Fibroblast of mammary gland (primary cell): ENCODE data around the gene FOXA3.

Source experiments
- DNase-seq: peaks from one replicate; pipeline ENCODE4 v3.0.0-alpha.2; 2010; ENCODE audit warnings: low read depth
- H3K4me3 ChIP-seq: 2 replicates; pipeline ENCODE4 v1.5.1; 2011; ENCODE audit warnings: low read depth, mild to moderate bottlenecking, low read length, moderate library complexity; ENCODE audit not compliant: control insufficient read depth
- CTCF ChIP-seq: conservative IDR thresholded peaks from 2 replicates; pipeline ENCODE4 v1.5.1; 2011; ENCODE audit warnings: low read depth, low read length, inconsistent platforms; ENCODE audit not compliant: control insufficient read depth, insufficient read depth

Gene FOXA3

DNA sequence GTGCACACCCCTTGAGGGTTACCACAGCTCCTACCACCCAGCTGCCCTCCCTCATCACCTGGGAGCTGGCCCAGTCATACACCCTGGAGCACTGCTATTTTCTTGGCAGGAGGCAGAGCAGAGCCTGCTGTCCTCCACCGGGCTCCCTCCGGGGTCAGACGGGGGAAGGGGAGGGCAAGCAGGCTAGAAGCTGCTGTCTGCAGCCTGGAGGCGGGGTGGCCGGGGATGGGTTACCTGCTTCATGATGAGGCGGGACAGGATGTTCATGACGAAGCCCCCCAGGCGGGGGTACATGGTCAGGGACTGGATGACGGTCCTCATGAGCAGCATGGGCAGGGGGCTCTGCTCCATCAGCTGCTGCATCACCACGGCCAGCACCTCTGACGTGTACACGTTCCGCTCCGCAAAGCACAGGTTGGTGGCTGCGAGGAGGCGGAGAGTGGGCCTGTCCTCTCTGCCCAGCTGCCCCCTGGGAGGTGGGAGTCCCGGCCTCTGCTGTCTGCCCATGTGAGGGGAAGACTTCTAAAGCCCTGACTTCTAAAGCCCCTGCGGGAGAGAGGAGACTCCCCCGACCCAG, 46.3 kb upstream of the FOXA3 start:
- no peak for TF ChIP-seq CTCF
- no peak overlapping the region for H3K4me3 ChIP-seq
- no peak for DNase-seq

- DNase-seq = no peak
- no peak for TF ChIP-seq CTCF
- H3K4me3 ChIP-seq = no peak overlapping the region
These were observed 44.4 kb upstream of the FOXA3 start for GRCh38 chr19:45819769-45820168.

GRCh38 chr19:45820413-45821102, 43.6 kb upstream of the FOXA3 start:
- TF ChIP-seq CTCF = no peak
- no peak overlapping the region for H3K4me3 ChIP-seq

DNA sequence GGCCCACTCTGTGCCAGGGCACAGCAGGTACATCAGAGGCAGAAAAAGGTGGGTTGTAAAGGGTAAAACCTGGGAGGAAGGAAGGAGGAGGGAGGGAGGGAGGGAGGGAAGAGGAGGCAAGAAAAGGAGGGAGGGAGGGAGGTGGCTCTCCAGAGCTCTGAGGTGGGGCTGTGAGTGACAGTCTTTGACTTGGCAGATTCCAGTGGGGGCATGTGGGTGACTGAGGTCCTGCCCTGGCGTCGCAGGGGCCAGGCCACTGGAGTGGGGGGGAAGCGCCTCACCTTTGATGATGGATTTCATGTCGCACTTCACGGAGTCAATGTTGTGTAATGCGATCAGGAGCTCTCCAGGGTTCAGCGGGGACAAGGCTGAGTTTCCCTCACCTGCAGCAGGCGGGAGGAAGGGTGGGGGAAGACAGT, 43.0 kb upstream of the FOXA3 start:
- TF ChIP-seq CTCF = no peak
- no peak for DNase-seq

More at GRCh38 chr19:45820413-45821102, 43.6 kb upstream of the FOXA3 start:
- no peak for DNase-seq

DNA sequence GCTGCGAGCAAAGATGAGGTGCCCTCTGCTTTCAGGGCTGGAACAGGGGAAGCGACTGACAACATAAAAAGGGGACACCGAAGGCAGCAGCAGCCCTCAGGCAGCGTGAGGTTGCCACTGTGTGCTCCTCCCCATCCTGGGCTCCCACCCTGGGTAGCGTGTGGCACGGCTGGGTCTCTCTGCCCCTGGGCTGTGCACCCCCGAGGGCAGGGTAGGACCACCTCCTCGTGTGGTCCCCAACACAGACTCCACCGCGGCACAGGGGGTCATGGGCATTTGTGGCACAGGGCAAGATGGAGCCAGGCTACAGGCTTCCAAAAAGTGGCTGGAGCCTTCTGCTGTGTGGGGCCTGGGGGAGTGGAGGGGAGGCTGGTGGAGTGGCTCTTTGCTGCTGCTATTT, 42.6 kb upstream of the FOXA3 start:
- no peak for TF ChIP-seq CTCF
- DNase-seq = no peak
- no peak overlapping the region for H3K4me3 ChIP-seq

More for the DNA sequence above, 43.0 kb upstream of the FOXA3 start:
- no peak overlapping the region for H3K4me3 ChIP-seq

DNA sequence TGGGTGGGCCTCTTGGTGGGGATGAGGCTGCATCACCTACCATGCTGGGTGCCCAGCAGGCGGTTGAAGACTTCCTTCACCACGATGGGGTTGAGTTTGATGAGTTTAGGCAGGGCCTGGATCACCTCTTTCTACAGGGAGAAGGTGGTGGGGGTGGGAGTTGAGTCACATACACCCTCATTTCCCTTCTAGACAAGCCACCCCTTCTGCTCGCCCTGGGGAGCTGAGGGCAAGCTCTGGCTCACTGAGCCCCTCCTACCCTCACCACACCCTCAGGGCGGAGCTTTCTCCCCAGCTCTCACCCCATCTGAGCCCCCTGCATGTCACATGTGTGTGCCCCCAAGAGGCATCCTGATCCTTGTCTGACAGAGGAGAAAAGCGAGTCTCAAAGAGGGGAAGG, 41.4 kb upstream of the FOXA3 start:
- DNase-seq = no peak
- no peak overlapping the region for H3K4me3 ChIP-seq
- TF ChIP-seq CTCF = no peak
